DND-41 (cell line): ENCODE measurements around the gene BCL2L2.

Experiments
- ATAC-seq: fragments of 200-7000 bp; cut with Tn5 transposase; 3 replicates; pipeline ENCODE4 v1.9.1; 2021; ENCODE audit warnings: low read depth; ENCODE audit not compliant: insufficient read depth
- DNase-seq: peaks from one replicate; pipeline ENCODE4 v3.0.0-alpha.2; 2020
- H2AFZ ChIP-seq: 2 replicates; pipeline ENCODE4 v1.6.0; 2012; ENCODE audit warnings: low read depth, low read length
- H3K27ac ChIP-seq: 2 replicates; pipeline ENCODE4 v1.5.1; 2012; ENCODE audit warnings: low read length, inconsistent platforms
- H3K27me3 ChIP-seq: fragments of 200-600 bp; sonication (generic); 2 replicates; pipeline ENCODE4 v1.6.0; 2012; ENCODE audit warnings: low read length, mild to moderate bottlenecking, inconsistent platforms; ENCODE audit not compliant: insufficient read depth, poor library complexity
- H3K36me3 ChIP-seq: 2 replicates; pipeline ENCODE4 v1.5.1; 2012; ENCODE audit warnings: low read length, inconsistent platforms; ENCODE audit not compliant: insufficient read depth
- H3K4me1 ChIP-seq: 2 replicates; pipeline ENCODE4 v1.5.1; 2012; ENCODE audit warnings: mild to moderate bottlenecking, low read length; ENCODE audit not compliant: insufficient read depth
- H3K4me2 ChIP-seq: 2 replicates; pipeline ENCODE4 v1.6.0; 2012; ENCODE audit warnings: mild to moderate bottlenecking, moderate library complexity, low read length, inconsistent platforms; ENCODE audit not compliant: insufficient read depth
- H3K4me3 ChIP-seq, 2 experiments: fragments of 200-600 bp in 1 of 2; shearing (Covaris generic) in 1 of 2; 2 replicates each; pipeline ENCODE4 v1.5.1; 2012 to 2016; ENCODE audit warnings: inconsistent platforms in 2 of 2, low read length in 2 of 2, mild to moderate bottlenecking in 2 of 2, low read depth in 1 of 2, moderate library complexity in 1 of 2
- H3K79me2 ChIP-seq: 2 replicates; pipeline ENCODE4 v1.6.0; 2012; ENCODE audit warnings: low read length, inconsistent platforms; ENCODE audit not compliant: insufficient read depth
- H3K9ac ChIP-seq: 2 replicates; pipeline ENCODE4 v1.6.0; 2012; ENCODE audit warnings: low read depth, mild to moderate bottlenecking, inconsistent platforms, low read length, moderate library complexity
- H3K9me3 ChIP-seq: 2 replicates; pipeline ENCODE4 v1.5.1; 2012; ENCODE audit warnings: low read length, moderate library complexity, mild to moderate bottlenecking, inconsistent platforms; ENCODE audit not compliant: insufficient read depth, severe bottlenecking
- H4K20me1 ChIP-seq: 2 replicates; pipeline ENCODE4 v1.6.0; 2012; ENCODE audit warnings: low read length; ENCODE audit not compliant: insufficient read depth
- EZH2 ChIP-seq: IDR thresholded peaks from 3 replicates; pipeline ENCODE4 v1.6.1; 2012; ENCODE audit warnings: borderline replicate concordance, low read depth, mild to moderate bottlenecking, moderate library complexity, low read length, inconsistent platforms; ENCODE audit not compliant: severe bottlenecking
- TF ChIP-seq, protein P1 (sequence below): IDR thresholded peaks from 2 replicates; pipeline ENCODE4 v1.5.1; 2012; ENCODE audit warnings: borderline replicate concordance, low read length, moderate library complexity, mild to moderate bottlenecking; ENCODE audit not compliant: poor library complexity, severe bottlenecking; ENCODE audit errors: extremely low read depth

BCL2L2 gene

DNA sequence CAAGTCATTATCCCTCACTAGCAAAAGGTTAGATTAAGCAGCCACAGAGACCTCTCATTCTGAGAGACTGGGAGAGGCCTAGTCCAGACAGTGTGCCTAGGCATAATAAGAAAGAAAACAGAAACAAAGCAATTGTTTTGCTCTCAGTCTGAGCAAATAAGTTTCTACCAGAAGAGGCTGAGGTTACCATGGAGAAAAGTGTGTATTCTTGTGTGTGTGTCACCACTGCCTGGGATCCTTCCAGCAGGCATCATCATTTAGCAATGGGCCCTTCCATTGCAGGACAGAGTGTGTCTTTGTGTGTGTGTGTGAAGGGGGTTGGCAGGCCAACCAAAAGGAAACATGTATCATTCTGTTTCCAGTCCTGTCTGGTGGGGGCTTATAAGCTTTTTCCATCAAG is 54.7 kb downstream of the BCL2L2 start:
- ATAC-seq (no peak), DNase-seq (no peak)
- no peaks in the 10 kb centered on the region for H3K79me2 ChIP-seq
- no peak for TF ChIP-seq EZH2
- TF ChIP-seq, protein P1, sequence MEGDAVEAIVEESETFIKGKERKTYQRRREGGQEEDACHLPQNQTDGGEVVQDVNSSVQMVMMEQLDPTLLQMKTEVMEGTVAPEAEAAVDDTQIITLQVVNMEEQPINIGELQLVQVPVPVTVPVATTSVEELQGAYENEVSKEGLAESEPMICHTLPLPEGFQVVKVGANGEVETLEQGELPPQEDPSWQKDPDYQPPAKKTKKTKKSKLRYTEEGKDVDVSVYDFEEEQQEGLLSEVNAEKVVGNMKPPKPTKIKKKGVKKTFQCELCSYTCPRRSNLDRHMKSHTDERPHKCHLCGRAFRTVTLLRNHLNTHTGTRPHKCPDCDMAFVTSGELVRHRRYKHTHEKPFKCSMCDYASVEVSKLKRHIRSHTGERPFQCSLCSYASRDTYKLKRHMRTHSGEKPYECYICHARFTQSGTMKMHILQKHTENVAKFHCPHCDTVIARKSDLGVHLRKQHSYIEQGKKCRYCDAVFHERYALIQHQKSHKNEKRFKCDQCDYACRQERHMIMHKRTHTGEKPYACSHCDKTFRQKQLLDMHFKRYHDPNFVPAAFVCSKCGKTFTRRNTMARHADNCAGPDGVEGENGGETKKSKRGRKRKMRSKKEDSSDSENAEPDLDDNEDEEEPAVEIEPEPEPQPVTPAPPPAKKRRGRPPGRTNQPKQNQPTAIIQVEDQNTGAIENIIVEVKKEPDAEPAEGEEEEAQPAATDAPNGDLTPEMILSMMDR: no peak
- no peaks in the 10 kb centered on the region for H3K36me3 ChIP-seq
- H3K4me3 ChIP-seq: no peak overlapping the region
- no peaks in the 10 kb centered on the region for H3K9me3 ChIP-seq
- 0 out of 2 replicates have a peak, but pooled peaks cover 3% of the 10 kb centered on the region for H4K20me1 ChIP-seq
- H3K4me1 ChIP-seq: no peaks in the 10 kb centered on the region
- H2AFZ ChIP-seq: no peak overlapping the region
- no peak overlapping the region for H3K27ac ChIP-seq
- H3K9ac ChIP-seq: no peak overlapping the region
- H3K4me2 ChIP-seq: no peak overlapping the region
- peaks cover 19% of the 10 kb centered on the region for H3K27me3 ChIP-seq
